HG02885 (cell line): Measurements from ENCODE around the gene ARHGAP18.
A peak's percentile ranks its signal among the peaks of the same experiment; 100 is the strongest.

ENCODE experiments used
- ATAC-seq: cut with Tn5 transposase; IDR thresholded peaks from one replicate; pipeline ENCODE4 v1.9.1; 2021; ENCODE audit warnings: mild to moderate bottlenecking; ENCODE audit not compliant: unreplicated experiment, poor library complexity

Gene ARHGAP18

DNA sequence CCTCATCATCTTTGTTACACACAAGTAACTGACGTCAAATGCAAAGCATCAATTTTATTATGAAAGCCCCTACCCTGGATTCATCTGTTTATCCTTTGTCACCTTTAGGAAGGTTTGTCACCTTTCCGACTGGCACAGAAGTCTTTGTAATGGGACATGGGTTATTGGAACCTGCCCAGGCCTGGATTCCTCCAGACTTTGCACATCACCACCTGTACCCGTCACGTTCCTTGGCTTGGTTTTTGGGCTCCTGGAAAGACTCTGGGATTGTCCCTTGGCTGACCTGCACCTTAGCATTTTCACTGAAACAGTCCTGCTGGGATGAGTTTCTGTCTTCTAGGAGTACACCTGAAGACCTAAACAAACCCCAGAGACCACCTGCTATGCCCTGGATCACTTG lies 15.4 kb upstream of the ARHGAP18 start:
- no peak for ATAC-seq

DNA sequence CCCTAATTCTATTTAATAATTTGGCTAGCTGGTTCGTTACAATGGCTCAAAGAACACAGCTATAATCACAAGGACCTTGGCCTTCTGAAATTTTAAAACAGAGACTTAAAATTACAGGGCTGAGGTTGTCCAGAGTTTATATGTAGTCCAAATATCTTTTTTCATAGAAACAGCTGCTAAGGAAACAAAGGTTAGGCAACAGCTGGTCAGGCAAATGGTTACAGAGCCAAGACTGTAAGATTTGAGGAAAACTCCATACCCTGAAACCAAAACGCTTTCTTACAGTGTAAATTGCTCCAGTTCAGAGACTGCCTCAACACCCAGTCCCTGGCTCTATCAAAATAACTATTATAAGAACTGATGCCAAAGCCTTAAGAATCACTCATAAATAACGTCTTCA lies 9.7 kb upstream of the ARHGAP18 start:
- ATAC-seq = no peak

DNA sequence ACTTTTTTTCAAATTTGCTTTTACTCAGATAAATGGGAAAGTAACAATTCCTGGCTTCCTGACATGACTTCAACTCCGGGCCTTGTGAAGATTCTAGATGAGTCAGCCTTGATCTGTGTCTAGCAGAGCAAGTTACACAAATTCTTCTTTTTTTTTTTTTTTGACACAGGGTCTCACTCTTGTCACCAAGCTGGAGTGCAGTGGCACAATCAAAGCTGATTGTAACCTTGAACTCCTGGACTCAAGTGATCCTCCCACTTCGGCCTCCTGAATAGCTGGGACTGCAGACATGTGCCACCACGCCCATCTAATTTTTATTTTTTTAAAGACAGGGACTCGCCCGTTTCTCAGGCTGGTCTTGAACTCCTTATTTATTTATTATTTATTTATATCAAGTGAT lies 7.3 kb upstream of the ARHGAP18 start:
- no peak for ATAC-seq

DNA sequence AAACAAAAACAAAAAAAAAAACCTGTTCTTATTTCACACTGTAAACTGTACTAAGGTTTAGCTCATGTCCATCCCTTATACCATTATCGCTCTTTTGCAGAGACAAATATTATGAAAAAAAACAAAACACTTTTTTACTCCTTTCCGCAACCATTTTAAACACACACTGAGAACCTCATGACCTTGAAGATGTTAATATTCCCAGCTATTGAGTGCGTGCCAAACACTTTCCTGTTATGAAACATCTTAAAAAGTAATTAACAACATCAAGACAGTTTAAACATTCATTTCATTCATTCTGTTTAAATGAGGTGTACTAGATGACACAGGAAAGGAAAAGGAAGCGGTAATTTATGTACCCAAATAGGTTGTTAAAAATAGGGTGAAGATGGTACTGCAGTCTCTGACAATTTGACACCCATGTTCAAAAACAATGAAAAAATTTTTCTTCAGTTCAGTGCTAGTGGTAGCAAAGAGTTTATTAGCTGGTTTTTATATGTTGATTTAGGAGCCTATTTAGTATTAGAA lies 3.9 kb upstream of the ARHGAP18 start:
- no peak for ATAC-seq

DNA sequence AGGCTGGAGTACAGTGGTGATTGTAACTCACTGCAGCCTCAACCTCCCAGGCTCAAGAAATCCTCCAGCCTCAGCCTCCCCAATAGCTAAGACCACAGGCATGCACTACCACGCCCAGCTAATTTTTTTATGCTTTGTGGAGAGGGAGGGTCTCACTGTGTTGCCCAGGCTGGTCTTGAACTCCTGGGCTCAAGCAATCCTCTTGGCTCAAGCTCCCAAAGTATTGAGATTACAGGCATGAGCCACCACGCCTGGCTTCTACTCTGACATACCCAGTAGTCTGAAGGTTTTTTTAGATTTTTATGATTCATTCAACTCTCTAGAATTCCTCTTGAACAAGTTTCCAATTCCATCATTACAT lies 1.3 kb upstream of the ARHGAP18 start:
- ATAC-seq = no peak

DNA sequence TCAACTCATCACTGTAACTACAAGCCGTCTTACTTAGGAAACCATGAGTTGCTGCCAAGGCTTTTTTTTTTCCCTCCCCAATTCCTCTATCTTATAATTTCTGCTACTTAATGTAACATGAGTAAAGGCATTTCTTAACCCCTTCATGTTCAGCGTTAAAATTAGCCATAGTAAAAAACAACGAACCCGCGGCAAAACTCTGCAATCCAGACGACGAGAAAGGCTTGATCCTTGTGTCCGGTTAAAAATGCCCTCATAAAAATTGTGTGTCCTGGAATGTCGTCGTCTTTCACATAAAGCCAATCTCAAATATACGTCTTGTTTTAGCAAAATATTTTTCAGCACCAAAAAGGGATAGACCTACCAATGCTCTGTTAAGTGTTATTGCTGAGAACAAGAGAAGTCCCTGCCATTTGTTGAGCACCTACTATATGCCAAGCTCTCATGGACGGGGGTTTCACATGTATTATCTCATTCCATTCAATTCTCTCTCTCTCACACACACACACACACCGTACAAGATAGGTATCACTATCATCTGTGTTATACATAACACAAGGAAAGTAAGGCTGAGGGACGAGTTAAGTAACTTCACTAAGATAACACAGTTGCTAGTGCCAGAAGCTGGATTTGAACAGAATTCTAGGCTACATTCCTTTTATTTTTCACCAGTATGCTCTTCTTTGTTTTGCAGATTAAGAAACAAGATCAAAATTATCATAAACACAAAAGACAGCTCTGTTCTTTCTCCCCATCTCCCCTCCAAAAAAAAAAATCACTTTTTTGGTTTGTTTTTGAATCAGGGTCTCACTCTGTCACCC lies 683 bp upstream of the ARHGAP18 start:
- ATAC-seq = no peak

DNA sequence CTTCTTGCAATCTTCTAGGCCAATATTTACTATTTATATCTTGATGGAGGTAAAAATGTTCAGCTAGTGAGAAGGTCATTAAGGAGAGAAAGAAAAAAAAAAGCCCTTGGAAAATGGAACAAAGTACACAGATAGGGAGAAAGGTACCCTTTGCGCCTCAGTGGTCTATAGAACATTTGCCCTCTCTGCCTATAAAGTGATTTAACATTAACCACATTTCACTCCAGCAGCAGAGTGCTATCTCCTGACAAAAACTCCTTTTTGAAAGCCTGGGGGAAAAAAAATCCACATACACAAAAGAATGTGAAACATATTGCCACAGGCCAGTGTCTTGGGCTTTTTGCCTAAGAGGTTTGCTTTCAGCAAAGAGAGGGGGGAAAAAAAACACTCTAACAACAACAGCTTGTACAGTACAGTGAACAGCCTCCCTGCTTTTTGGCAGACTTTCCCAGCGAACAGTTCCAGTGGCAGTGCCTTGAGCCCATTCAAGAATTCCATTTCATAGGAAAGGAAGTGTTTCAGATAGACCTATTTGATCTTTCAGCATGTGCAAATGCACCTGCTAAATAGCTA lies 695 bp downstream of the ARHGAP18 start:
- ATAC-seq = peak; percentile 18

DNA sequence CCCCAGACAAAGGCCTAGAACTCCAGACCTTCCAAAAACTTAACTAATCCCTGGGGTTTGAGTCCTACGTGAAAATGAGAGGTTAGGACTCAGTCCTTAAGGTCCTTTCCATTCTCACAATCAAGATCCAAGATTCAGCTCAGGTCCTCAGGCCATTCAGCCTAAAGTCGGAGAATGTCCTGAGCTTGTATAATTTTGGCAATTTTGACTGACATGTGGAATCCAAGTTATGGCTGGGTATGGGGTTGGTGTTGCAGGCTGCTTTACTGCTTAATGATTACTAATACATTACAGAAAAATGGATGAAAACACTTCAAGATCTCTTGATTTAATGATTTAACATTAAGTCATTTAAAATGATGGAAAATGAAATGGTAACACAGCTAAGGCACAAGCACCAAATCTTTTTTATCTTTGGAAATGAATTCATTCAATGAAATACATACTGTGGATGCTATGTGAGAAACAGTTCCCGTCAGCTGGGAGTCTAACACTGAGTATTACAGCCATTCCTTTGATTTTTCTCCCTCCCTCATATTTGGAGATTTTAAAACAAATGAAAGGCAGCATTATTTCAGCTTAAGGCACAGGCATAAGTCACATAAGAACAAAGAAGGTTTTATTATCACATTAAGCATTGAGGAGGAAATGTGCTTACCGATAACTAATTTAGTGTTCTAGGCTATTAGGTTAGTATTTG lies 1.3 kb downstream of the ARHGAP18 start:
- no peak for ATAC-seq

DNA sequence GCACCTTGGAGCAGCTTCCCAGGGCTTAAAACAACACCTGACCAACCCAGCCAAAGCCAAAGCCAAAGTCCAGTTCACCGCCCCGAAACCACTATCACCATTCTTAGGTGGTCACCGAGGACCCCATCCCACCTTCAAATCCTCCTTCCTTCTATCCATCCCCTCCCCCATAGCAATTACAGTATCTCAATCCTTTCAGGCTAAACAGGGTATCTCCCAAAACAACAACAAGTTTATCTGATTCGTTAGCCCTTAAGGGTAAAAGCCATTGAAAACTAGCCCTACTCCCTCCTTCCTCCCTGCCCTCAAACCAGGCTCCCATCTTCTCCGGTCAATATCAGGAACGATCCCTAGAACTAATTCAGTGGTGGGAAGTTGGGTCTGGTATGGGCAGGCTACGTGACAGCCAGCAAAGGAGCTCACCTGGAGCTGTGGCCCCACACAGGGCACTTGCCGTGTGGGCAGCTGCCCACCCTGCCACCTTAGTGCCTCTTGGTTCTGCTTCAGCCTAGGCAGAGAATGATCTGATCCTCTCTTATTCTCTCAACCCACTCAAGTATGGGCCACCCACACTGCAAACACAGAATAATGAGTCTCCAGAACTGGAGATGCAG lies 2.0 kb downstream of the ARHGAP18 start:
- ATAC-seq = no peak

DNA sequence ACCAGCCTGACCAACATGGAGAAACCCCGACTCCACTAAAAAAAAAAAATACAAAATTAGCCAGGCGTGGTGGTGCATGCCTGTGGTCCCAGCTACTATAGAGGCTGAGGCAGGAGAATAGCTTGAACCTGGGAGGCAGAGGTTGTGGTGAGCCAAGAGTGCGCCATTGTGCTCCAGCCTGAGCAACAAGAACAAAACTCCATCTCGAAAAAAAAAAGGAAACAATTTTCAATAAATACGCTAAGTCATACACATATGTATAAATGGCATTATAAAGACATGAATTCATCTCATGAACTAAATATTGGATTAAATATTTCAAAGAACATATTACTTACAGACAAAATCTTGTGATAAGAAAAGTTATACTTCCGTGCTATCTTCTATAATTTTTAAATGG lies 2.9 kb downstream of the ARHGAP18 start:
- ATAC-seq = no peak

DNA sequence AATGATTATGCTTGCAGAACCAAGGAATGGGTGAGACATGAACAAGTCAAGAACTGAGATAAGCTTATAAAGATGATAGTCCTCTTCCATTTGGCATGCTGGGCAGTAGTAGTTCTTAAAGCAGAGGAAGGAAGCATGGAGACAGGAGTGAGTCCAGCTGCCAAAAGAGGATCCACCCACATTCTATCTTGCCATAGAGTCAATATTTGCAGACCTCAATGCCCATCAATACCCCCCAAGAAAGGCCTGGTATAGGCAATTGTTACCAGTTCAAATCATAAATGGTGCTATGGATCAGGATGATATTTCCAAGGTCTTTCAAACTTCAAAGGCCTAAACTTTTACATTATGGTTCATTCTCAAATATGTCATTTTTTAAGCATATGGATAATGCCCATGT lies 4.8 kb downstream of the ARHGAP18 start:
- no peak for ATAC-seq

DNA sequence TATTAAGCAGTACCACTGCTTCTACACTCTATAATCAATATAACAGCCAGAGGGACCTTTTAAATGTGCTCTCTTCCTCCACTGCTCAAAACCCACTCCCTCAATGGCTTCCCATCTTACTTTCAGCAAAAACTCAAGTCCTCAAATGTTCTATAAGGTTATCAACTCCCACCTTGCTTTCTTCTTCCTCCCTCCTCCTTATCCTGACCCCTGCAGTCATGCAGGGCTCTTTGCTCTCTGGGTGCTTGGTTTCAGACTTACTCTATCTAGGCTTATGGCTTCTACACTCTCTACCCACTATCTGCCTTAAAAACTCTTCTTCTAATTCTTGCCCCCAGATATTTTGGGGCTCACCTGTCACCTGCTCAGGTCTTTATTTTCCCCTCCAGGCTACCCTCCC lies 5.3 kb downstream of the ARHGAP18 start:
- peak; percentile 33 for ATAC-seq

DNA sequence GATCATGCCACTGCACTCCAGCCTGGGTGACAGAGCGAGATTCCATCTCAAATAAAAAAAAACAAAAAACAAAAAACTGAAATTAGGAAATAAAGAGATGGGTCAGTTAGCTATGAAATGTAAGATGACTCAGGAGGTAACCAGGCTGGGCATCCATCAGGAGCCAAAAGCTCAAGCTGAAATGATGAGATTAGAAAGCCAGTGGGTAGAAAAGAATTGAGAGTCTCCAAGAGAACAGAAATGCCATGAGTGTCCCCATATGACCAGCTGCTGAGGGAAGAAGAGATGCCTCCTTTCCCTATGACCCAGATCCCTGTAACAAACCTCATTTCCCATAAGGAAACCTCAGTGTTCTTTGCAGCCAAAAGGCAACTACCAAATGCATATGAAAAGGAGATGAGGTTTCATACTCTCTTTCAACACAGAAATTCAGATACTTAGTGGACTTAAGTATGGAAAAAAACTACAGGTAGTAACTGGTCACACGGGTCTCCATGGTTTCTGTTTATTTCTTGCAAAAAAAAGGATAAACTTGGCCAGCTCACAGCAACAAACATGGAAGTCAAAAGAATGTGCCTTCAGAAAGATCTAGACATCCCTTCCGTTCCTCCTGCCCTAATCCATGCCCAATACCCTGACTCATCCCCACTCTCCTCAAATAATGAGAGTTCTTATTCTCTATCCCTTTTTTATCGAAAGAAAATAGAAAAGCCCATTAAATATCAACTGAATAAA lies 8.1 kb downstream of the ARHGAP18 start:
- no peak for ATAC-seq

DNA sequence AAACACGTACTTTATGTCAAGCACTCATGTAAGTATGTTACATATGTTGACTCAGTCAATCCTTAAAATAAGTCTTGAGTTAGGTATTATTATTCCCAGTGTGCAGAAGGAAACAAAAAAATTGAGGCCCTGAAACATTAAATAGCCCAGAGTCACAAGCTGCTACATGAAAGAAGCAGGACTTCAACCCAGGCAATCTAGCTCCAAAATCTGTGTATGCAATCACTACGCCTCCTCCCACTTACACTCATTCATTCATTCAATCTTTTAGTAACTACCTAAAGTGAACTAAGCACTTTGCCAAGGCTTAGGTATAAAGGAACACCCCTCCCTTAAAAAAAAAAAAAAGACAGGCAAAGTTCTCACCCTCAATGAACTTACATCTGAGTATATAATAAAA lies 9.3 kb downstream of the ARHGAP18 start:
- no peak for ATAC-seq

DNA sequence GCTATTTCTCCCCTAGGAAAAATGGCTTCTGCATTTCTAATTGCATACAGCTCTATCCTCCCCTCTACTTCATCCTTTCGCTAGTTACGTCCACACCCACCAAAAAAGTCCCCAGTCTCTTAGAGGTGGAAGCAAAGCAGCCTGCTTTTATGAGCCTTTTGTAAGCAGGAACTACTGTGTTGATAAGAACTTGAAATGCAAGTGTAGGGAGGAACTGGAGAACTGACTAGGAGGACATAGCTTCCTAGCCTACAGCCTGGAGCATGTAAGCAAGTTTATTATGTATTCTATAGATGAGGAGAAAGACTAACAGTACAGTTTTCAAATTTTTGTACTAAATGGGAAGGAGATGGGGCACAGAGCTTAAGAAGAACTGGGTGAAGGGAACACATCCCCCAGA lies 10.3 kb downstream of the ARHGAP18 start:
- ATAC-seq = no peak

DNA sequence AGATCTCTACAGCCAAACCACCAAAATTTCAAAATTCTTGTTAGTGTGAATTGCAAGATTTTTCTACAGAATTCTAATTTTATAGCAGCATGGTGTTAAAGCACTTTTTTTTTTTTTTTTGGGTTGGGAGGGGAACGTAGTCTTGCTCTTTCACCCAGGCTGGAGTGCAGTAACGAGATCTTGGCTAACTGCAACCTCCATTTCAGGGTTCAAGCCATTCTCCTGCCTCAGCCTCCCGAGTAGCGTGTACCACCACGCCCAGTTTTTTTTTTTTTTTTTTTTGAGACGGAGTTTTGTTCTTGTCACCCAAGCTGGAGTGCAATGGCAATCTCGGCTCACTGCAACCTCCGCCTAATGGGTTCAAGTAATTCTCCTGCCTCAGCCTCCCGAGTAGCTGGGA lies 11.5 kb downstream of the ARHGAP18 start:
- ATAC-seq = no peak

DNA sequence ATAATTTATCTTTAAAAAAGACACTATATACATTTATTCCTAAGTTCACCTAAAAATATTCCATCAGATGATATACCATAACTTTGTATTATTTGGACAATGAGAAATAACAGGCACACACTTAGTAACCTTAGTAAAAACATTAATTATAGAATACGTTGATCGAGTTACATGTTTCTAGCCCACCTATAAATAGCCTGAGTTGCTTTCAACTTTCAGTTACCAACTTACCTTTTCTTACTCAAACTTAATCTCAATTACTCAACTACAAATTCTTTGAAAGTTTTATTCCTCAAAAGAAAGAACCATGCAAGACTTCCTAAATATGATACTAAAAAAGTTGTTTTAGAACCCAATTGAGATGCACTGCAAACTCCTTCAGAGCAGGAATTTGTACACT lies 12.2 kb downstream of the ARHGAP18 start:
- ATAC-seq = peak; percentile 43

DNA sequence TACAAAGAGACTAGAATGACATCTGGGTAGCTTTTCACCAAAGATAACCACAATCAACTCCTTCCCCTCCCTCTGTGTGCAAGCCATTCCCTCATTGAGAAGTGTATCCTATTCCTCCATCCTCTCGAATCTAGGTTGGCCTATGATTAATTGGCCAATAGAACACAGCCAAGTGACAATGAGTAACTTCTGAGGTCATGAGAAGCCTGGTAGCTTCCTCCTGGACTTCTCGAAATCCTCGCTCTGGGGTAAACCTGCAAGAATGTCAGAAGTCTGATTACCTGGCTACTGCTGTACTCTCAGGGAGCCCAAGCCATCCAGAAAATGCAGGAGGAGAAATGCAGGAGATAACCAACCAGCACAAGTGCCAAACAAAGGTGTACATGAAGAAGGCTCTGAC lies 13.1 kb downstream of the ARHGAP18 start:
- no peak for ATAC-seq

DNA sequence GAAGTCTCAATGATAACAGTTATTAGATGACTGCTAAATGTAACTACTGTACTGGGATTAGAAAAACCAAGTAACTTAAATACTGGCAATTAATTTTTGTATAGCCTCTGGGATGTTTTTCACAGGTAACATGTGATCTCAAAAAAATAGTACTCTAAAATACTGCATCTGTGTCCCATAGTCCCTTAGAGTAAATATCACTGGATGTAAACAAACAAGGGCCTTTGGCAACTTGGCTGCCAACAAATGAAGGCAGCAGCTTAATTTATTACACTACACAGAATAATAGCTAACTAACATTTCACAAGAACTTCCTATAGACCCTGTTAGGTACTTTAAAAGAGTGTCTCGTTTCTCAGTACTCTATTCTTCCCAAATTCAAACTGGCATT lies 14.0 kb downstream of the ARHGAP18 start:
- ATAC-seq = no peak

DNA sequence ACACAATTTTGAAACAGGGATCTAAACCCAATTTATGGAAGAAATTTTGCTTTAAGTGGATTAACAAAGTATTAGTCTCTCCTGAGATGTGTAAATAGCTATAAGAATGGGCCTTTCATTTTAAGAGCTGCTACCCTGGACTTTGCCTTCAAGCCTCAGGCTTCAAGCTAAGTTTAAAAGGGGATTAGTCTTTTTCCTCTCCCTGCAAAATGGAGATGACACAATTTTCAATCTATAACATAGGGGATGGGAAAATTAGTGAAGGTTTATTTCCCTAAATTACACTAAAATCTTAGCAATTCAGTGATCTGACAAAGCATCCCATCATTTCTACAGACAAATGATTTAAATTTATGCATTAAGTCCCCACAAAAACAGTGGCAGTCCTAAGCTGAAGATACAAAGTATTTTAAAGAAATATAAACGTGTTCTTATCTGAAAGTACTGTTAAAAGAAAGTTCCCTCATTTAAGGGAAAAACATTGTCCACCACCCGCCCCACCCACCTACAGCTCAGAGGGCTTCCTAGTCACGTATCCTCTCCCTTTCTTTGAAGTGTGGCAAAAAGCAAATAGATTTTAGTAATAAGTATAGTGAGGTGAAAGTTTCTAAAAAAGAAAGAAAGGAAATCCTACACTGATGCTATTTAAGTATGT lies 14.5 kb downstream of the ARHGAP18 start:
- peak; percentile 62 for ATAC-seq
